ENCODE measurements around the gene C3orf49. TPM values are rescaled to one million over a fixed set of nuclear protein-coding genes. Genes with fewer than 3 reads are reported as not detected.

The C3orf49 gene
- total and polyA plus RNA-seq, 7 donors, result not detected

- Histone ChIP-seq H3K4me3 (no peak overlapping the region), H3K4me1 (no peaks in the 10 kb centered on the region), H3K27ac (no peak overlapping the region), H3K27me3 (no peaks in the 10 kb centered on the region), H3K36me3 (peaks cover 0 to 19% (median 3%) of the 10 kb centered on the region in 4 donors), H3K9me3 (no peaks in the 10 kb centered on the region)
- DNase-seq, result no peak
- intact Hi-C loops (cut with DNase I), result no loop called here
- TF ChIP-seq POLR2A (IDR thresholded peaks at IDR 0.05) (no peak), EP300 (IDR thresholded peaks at IDR 0.05) (no peak), POLR2AphosphoS5 (IDR thresholded peaks at IDR 0.05) (no peak), CTCF (IDR thresholded peaks at IDR 0.05) (no peak)
- WGBS, 2 donors, result 73 to 84% methylated on average over 4 of the region's 4 CpGs
Observed at GRCh38 chr3:63824309-63824708, 5.2 kb downstream of the C3orf49 start.

- Histone ChIP-seq H3K27ac (no peak overlapping the region), H3K9me3 (no peaks in the 10 kb centered on the region), H3K4me1 (no peaks in the 10 kb centered on the region), H3K4me3 (no peak overlapping the region), H3K36me3 (peaks cover 0 to 73% (median 17%) of the 10 kb centered on the region in 4 donors), H3K27me3 (no peaks in the 10 kb centered on the region)
- intact Hi-C loops (cut with DNase I), result no loop called here
- WGBS, 2 donors, result 92 to 94% methylated on average over 6 of the region's 6 CpGs
- no peak for TF ChIP-seq EP300 (IDR thresholded peaks at IDR 0.05)
- no peak for TF ChIP-seq POLR2AphosphoS5 (IDR thresholded peaks at IDR 0.05)
- DNase-seq, result no peak
Observed at GRCh38 chr3:63830526-63830925, 11.4 kb downstream of the C3orf49 start.

- H3K36me3 ChIP-seq, result peaks cover 0 to 75% (median 17%) of the 10 kb centered on the region in 4 donors
- intact Hi-C loops (cut with DNase I), result no loop called here
Observed at GRCh38 chr3:63832395-63832794, 13.3 kb downstream of the C3orf49 start.

GRCh38 chr3:63841704-63842103 lies 22.6 kb downstream of the C3orf49 start:
- Histone ChIP-seq H3K27me3 (no peaks in the 10 kb centered on the region), H3K27ac (no peak overlapping the region), H3K4me1 (peaks cover 0 to 7% (median 0%) of the 10 kb centered on the region in 4 donors), H3K36me3 (peaks cover 0 to 6% (median 0%) of the 10 kb centered on the region in 4 donors), H3K9me3 (no peaks in the 10 kb centered on the region), H3K4me3 (no peak overlapping the region)
- TF ChIP-seq EP300 (IDR thresholded peaks at IDR 0.05) (no peak), POLR2A (IDR thresholded peaks at IDR 0.05) (no peak), POLR2AphosphoS5 (IDR thresholded peaks at IDR 0.05) (no peak), CTCF (IDR thresholded peaks at IDR 0.05) (no peak)
- intact Hi-C loops (cut with DNase I), result no loop called here
- no peak for DNase-seq
- 0 to 56% methylated on average over 1 of the region's 1 CpG for WGBS, 2 donors

More at GRCh38 chr3:63832395-63832794, 13.3 kb downstream of the C3orf49 start:
- 92% methylated on average over 6 of the region's 6 CpGs for WGBS, 2 donors
- TF ChIP-seq POLR2AphosphoS5 (IDR thresholded peaks at IDR 0.05), result no peak
- TF ChIP-seq EP300 (IDR thresholded peaks at IDR 0.05), result no peak
- no peak for TF ChIP-seq CTCF (IDR thresholded peaks at IDR 0.05)
- no peak for TF ChIP-seq POLR2A (IDR thresholded peaks at IDR 0.05)
- Histone ChIP-seq H3K27ac (no peak overlapping the region), H3K9me3 (no peaks in the 10 kb centered on the region), H3K4me3 (no peak overlapping the region), H3K27me3 (no peaks in the 10 kb centered on the region), H3K4me1 (no peaks in the 10 kb centered on the region)
- no peak for DNase-seq

GRCh38 chr3:63842127-63842526 lies 23.0 kb downstream of the C3orf49 start:
- intact Hi-C loops (cut with DNase I), result no loop called here

More at GRCh38 chr3:63842127-63842526, 23.0 kb downstream of the C3orf49 start:
- peaks cover 0 to 7% (median 0%) of the 10 kb centered on the region in 4 donors for H3K4me1 ChIP-seq
- H3K4me3 ChIP-seq, result no peak overlapping the region
- no peak overlapping the region for H3K27ac ChIP-seq
- no peaks in the 10 kb centered on the region for H3K9me3 ChIP-seq
- DNase-seq, result no peak
- peaks cover 0 to 6% (median 0%) of the 10 kb centered on the region in 4 donors for H3K36me3 ChIP-seq
- TF ChIP-seq EP300 (IDR thresholded peaks at IDR 0.05) (no peak), CTCF (IDR thresholded peaks at IDR 0.05) (no peak), POLR2AphosphoS5 (IDR thresholded peaks at IDR 0.05) (no peak), POLR2A (IDR thresholded peaks at IDR 0.05) (no peak)
- H3K27me3 ChIP-seq, result no peaks in the 10 kb centered on the region
